Stimulated activated CD8-positive, alpha-beta memory T cell treated with anti-CD3 and anti-CD28 coated beads, Interleukin-15, amount 100 ng/mL, for 4 hours (primary cell): ENCODE results near the gene ANKRD13B.

Source experiments
- DNase-seq, 2 donors: peaks; one replicate each; pipeline ENCODE4 v3.0.0-alpha.2; 2020; ENCODE audit warnings: low read depth in 2 of 2

The ANKRD13B gene

GRCh38 chr17:29594519-29595090 lies 1.7 kb downstream of the ANKRD13B start:
- DNase-seq = no peak

- DNase-seq = no peak
These were observed 2.4 kb downstream of the ANKRD13B start for GRCh38 chr17:29595107-29595942.

DNA sequence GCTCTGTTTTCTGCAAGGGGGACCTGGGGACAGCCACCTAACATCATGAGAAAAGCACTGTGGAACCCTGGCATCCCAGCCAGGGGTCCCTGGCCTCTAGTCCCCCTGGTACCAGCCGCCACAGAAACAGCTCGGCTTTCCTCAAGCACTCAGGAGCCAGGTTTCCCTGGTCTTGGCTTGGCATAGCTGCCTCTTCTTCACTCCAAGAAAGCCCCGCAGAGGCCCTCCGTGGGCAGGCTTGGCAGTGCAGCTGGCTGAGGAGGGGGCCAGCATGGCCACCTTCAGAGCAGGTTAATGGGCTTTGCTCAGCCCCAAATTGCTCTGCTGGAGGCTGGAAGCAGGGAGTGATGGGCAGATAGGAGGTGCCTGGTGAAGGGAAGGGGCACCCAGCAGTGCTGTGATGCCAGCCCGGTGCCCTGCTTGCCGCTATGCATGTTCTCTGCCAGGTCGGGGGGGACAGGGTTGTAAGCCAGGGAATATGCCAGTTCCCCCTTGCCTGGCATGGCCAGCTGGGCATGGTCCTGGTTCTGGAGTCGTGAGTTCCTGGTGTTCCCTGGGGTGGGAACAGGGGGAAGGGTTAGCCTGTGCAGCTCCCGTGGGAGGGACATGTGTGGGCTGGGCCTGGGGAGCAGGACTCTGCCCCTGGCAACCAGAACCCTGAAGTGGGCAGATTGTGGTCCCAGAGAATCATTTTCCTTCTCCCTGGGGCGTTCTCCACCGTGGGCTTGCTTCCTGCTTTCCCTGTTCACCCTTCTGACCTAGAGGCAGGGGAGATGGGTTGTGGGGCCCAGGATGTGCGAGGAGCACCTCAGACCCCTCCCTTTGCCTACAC lies 3.2 kb downstream of the ANKRD13B start:
- no peak for DNase-seq

DNA sequence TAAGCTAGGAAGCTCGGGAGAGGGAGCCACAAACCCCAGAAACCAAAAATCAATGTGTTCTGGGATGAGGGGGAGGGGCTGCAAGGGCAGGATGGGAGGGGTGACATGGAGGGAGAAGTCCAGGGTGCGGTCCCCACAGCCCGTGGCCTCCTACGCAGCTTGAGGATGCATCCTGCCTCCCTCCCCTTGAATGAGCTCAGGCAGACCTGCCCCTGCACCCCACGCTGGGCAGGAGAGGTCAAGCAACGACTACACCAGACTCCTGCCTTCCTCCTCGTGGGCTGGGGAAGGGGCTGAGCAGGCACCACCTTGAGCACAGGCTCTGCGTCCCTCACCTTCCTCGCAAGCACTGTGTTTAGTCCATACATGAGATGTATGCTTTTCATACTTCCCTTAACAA lies 3.9 kb downstream of the ANKRD13B start:
- no peak for DNase-seq

GRCh38 chr17:29597361-29598172 lies 4.6 kb downstream of the ANKRD13B start:
- DNase-seq = no peak

- DNase-seq = no peak
These were observed 10.3 kb downstream of the ANKRD13B start for GRCh38 chr17:29603109-29603674.

DNA sequence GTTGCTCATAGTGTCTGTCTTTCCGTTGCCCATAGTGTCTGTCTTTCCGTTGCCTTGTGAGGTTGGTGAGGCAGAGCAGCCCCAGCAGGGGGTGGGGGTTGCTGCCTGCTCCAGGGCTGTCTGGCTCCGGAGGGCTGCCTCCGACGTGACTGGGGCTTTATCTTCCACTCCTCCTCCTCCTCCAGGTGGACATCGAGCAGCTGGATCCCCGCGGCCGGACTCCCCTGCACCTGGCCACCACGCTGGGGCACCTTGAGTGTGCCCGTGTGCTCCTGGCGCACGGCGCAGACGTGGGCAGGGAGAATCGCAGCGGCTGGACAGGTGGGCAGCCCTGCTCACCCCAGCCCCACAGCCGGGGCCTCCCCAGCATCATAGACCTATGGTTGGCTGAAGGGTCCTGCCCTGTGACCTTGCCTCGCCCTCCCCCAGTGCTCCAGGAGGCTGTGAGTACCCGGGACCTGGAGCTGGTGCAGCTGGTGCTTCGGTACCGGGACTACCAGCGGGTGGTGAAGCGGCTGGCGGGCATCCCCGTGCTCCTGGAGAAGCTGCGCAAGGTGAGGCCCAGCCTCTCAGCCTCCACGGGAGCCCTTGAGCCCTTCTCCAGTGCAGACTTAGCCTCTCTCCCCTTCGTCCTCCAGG lies 14.7 kb downstream of the ANKRD13B start:
- no peak for DNase-seq

GRCh38 chr17:29608986-29609385 lies 16.1 kb downstream of the ANKRD13B start:
- DNase-seq = no peak

- DNase-seq = no peak
These were observed 17.5 kb downstream of the ANKRD13B start for GRCh38 chr17:29610395-29610794.

DNA sequence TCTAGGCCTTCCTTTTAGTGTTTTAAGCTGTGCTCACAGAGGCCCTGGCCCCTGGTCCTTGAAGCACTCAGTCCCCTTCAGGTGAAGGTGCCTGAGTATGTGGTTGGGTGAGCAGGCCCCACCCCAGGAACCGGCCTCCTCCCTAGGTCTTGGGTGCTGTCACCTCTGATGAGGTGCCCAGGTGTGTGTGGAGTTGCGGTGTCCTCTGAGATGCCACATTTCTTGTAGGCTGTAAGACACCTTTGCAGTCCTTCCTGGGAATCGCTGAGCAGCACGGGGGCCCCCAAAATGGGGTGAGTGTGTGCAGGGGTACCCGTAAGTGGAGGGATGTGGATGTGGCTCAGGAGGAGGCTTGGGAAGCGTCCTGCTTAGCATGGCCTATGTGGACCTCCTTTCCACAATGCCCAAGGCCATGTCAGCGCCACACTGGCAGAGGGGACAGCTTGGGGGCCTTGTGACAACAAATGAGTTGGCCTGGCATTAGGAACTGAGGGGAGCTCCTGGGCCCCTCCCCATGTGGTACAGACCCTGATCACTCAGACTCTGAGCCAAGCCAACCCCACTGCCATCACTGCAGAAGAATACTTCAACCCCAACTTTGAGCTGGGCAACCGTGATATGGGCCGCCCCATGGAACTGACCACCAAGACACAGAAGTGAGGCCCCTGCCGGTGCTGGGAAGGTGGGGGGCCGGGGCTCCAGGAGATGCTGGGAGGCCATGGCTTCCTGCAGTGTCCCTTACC lies 18.6 kb downstream of the ANKRD13B start:
- no peak for DNase-seq

DNA sequence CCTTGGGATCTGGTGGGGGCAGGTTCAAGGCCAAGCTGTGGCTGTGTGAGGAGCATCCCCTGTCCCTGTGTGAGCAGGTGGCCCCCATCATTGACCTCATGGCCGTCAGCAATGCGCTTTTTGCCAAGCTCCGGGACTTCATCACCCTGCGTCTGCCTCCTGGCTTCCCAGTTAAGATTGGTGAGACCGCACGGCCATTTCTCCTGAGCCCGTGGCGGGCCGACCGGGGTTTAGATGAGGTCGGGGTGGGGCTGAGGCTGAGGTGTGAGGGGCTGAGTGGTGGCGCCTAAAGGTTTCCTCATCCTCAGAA lies 19.1 kb downstream of the ANKRD13B start:
- DNase-seq = no peak

GRCh38 chr17:29612404-29613280 lies 19.7 kb downstream of the ANKRD13B start:
- no peak for DNase-seq

DNA sequence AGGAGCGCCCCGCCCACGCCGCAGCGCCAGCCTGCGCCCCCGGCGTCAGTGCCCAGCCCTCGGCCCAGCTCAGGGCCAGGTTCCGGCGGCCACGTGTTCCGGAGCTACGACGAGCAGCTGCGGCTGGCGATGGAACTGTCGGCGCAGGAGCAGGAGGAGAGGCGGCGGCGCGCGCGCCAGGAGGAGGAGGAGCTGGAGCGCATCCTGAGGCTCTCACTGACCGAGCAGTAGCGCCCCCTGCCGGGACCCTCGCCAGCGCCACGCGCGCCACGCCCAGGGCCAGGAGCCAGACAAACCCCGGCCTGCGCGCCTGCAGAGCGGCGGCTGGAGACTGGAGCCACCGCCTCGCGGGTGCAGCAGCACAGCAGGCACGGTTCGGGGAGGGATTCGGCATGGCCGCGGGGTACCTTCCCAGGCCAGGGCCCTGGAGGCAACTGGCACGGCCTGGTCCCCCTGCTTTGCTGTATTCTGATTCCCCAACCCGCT lies 20.5 kb downstream of the ANKRD13B start:
- peak; percentile 73 to 81 for DNase-seq

DNA sequence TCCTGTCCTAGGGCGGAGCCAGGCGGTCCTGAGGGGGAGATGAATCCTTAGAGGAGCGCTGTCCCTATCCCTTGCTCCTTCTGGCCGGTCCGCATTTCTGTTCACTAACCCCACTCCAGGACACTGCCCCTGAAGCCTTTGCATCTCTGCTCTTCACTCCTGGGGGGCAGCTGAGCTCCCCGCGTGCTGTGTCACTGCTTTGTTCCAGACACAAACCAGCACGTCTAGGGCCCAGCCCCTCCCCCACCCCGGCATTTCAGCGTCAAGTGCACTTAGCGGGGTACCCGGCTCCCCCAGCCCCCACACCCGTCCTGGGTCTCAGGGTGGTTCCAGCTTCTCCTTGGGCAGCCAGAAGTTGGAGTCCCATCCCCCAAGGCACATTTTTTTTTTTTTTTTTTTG lies 20.9 kb downstream of the ANKRD13B start:
- no peak for DNase-seq

- DNase-seq = no peak
These were observed 21.6 kb downstream of the ANKRD13B start for GRCh38 chr17:29614349-29615047.

DNA sequence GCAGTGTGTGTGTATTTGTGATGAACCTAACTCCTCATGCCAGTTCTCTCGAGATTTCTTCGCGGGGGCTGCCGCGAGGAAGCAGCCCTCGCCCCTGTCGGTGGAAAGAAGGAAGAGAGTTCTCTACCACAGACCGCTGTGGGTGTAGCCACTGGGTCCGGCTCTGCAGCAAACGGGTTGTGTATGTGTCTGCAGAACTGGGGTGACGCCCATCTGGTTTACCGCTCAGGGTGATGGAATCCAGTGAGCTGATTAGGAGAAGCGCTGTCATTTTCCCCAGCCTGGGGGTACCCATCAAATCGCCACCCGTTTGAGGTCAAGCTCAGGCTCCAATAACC lies 22.1 kb downstream of the ANKRD13B start:
- peak in 1 of 2 donors; percentile 46 for DNase-seq

DNA sequence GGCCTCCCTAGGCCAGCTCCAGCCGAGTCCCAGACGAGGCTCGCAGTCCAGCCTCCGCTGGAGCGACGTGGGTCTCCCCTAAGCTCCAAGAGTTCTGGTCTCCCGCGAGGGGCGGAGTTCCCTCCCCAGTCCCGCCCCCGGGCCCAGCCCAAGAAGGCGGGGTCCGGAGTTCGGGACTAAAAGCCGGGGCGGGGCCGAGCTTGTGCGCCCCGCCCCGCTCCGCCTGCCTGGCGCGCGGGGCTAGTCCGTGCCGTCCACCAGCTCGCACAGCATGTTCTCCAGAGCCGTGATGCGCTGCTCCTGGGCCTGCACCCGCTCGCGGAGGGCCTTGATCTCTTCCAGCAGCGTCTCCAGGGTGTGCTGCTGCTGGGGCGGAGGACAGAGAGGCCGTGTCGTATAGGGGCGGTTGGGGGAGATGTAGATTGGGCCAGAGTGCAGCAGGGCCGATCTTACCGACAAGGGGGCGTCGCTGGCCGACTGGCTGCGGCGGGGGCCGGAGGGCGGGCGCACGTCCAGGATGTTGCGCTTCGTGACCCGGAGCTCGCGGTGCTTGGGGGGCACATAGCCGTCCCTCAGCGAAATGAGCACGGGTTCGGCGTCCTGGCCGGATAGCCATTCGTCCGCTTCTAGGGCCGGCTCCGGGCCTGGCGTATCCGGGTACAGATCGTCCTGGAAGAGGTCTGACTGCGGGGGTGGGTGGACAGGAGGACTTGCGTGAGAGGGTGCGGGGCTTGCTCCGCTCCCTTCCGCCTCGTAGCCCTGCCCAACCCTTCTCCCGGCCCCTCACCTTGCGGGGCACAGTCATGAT lies 22.8 kb downstream of the ANKRD13B start:
- DNase-seq = peak; percentile 66 to 71
